Right hindlimb (tissue), 1 donor: ENCODE results near the gene INAFM1.

Source experiments
- DNase-seq: peaks from one replicate; pipeline ENCODE4 v3.0.0-alpha.2; 2018

Gene INAFM1

DNA sequence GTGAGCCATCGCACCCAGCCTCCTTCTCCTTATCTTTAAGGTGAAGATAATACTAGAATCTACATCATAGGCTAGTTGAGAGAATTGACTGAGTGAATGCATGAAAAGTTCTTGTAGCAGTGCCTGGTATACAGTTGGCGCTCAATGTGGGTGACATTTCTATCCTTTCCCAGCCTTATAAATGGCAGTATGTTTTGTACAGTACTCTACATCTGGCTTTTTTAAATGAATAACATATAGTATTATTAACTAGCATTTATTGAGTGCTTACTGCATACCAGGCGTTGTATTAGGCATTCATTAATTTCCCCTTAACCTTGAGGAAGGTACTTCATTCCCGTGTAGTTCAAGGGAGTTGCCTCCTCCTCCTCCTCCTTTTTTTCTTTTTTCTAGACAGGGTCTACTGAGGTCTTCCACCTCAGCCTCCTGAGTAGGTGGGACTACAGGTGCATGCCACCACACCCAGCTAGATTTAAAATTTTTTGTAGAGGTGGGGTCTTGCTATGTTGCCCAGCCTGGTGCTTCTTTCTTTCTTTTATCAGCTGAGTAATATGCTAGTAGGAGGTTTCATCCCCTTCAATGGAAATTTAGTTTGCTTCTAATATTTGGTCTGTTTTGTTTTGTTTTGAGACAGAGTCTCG lies 37.8 kb downstream of the INAFM1 start:
- DNase-seq, result no peak

DNA sequence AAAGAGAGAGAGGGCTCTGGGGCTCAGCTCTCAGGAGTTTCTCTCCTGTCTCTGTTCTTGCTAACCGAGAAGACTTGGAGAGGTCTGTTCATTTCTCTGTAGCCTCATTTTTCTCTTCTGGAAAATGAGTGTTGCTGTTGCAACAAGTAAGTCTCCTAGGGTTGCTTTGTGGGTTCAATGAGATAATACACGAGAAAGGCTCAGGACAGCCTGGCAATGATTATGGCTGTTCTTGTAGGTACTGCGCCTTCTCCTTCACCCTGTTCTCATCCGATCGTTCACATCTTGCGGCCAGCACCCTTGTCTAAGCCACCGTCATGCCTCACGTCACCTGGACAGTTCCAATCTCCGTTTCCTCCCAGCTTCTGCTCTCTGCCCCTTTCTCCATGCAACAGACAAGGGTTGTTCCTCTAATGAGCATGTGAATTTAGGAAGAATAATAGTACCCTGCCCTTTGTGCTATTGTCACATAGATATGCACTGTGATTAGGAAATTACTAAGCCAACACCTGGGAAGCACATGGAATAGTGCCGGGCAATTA lies 39.1 kb downstream of the INAFM1 start:
- no peak for DNase-seq

DNA sequence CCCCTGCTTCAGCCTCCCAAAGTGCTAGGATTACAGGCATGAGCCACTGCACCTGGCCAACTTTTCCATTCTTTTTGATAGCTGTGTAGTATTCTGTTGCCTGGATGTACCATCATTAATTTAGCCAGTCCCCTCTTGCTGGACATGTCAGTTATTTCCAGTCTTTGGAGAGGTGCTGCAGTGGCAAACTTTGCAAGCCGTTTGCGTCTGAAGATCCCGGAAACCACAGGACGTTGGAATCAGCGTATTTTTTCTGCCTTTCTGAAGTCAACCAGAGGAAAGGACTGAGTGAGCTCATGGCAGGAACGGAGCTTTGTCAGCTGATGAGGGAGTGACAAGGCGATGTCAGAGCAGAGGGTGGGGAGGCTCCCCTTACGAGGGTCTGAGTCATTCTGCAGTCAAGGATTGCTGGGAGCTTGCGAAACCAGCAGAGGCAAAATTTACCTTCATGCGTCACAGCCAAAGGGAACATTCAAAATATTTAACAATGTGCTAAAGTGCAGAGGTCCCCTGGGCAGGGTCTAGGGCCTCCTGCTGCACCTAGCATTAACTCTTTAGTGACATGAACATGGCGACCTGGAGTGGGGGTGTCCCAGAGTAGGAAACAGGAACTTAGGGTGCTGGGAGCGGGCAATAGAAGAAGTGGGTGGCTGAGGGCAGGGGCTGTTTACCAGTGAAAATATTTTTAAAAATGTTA lies 40.6 kb downstream of the INAFM1 start:
- peak; percentile 37 for DNase-seq

DNA sequence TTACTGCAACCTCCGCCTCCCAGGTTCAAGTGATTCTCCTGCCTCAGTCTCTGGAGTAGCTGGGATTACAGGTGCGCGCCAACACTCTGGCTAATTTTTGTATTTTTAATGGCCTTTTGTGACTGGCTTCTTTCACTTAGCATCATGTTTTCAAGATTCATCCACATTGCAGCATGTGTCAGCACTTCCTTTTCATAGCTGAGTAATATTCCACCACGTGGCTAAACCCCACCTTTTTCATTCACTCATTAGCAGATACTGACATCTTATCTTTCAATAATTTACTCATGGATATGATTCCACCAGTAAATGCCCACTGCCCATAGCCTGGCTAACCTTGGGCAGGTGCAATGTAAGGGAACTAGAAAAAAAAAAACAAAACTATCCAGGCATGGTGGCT lies 41.8 kb downstream of the INAFM1 start:
- DNase-seq, result no peak

DNA sequence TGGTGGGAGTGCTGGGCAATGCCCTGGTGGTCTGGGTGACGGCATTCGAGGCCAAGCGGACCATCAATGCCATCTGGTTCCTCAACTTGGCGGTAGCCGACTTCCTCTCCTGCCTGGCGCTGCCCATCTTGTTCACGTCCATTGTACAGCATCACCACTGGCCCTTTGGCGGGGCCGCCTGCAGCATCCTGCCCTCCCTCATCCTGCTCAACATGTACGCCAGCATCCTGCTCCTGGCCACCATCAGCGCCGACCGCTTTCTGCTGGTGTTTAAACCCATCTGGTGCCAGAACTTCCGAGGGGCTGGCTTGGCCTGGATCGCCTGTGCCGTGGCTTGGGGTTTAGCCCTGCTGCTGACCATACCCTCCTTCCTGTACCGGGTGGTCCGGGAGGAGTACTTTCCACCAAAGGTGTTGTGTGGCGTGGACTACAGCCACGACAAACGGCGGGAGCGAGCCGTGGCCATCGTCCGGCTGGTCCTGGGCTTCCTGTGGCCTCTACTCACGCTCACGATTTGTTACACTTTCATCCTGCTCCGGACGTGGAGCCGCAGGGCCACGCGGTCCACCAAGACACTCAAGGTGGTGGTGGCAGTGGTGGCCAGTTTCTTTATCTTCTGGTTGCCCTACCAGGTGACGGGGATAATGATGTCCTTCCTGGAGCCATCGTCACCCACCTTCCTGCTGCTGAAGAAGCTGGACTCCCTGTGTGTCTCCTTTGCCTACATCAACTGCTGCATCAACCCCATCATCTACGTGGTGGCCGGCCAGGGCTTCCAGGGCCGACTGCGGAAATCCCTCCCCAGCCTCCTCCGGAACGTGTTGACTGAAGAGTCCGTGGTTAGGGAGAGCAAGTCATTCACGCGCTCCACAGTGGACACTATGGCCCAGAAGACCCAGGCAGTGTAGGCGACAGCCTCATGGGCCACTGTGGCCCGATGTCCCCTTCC lies 45.5 kb downstream of the INAFM1 start:
- DNase-seq, result no peak

DNA sequence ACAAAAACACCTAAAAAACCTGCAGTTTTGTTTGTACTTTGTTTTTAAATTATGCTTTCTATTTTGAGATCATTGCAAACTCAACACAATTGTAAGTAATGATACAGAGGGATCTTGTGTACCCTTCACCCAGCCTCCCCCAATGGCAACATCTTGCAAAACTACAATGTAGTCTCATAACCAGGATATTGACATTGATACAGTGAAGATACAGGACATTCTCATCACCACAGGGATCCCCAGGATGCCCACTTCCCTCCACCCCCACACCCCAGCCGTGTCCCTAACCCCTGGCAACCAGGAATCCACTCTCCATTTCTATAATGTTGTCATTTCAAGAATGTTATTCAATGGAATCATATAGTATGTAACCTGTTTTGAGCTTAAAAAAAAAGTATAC lies 46.9 kb downstream of the INAFM1 start:
- no peak for DNase-seq

DNA sequence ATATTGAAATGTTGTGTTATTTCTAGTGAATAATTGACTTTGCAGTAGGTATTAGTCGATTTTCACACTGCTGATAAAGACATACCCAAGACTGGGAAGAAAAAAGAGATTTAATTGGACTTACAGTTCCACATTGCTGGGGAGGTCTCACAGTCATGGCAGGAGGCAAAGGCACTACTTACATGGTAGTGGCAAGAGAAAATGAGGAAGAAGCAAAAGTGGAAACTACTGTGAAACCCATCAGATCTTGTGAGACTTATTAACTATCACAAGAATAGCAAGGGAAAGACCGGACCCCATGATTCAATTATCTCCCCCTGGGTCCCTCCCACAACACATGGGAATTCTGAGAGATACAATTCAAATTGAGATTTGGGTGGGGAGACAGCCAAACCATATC lies 47.4 kb downstream of the INAFM1 start:
- DNase-seq, result no peak

DNA sequence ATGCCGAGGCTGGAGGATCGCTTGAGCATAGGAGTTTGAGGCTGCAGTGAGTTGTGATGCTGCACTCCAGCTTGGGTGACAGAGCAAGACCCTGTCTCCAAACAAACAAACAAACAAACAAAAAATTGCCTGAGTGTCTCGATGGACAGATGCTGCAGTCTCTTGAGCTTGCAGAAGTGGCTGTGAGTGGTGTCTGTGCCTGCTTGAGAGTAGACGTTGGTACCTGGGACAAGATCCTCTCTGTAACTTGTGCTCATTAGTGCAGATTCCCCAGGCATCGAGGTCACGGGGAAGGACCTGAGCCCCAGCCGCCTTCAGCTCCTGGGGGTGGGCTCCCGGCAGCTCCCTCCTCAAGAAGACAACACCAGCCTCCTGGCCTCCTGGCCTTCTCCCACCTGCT lies 48.7 kb downstream of the INAFM1 start:
- DNase-seq, result no peak

DNA sequence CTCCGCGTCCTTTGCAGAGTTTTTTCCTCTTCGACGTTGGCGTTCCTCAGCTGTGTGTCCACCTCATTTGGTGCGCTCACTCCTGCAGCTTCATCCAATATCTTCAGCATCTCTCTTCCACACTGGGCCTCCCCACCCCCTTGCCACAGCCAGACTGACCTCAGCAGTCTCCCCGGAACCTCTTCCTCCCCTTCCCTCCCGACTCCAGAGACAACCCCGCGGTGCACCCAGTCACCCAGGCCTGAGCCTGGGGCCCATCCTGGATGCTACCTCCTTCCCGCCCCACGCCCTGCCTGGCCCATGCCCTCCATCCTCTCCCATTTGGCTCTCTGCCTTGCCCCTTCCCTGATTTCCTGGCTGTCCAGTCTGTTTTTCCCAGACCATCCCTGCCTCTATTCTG lies 49.2 kb downstream of the INAFM1 start:
- no peak for DNase-seq

DNA sequence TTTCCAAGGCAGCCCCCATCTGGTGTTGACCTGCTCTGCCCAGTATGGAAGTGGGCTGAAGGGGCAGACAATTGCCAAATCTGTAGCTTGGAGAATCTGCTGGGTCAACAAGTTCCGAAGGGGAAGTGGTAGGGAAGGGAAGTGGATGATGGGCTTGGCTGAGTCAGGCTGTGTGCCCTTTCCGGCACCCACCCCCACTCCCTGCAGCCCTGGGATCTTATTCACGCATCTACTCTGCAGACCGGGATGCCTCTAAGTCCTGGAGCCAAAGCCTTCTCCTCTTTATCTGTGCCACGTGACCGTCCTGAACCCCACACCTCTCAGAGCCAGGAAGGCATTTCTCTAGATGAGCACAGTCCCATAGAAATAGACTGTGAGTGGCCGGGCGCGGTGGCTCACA lies 49.8 kb downstream of the INAFM1 start:
- peak; percentile 32 for DNase-seq
